Measurements from ENCODE around the gene PSEN1. TPM values are rescaled to one million over a fixed set of nuclear protein-coding genes. Genes with fewer than 3 reads are reported as not detected.

The PSEN1 gene
- polyA plus RNA-seq, 1 donor (not counting 4 experiments of a cell fraction or from before 2014, with no cell fraction given): 32.6 TPM

- Histone ChIP-seq H2AFZ (ENCODE audit: control insufficient read depth, low read length) (no peak overlapping the region), H4K20me1 (ENCODE audit: control insufficient read depth, extremely low read depth, insufficient read depth, low read length) (no peaks in the 10 kb centered on the region), H3K9ac (ENCODE audit: control insufficient read depth, extremely low read depth, insufficient read depth, low read length) (no peak overlapping the region), H3K27ac (ENCODE audit: control insufficient read depth, insufficient read depth, low read length) (no peak overlapping the region), H3K4me1 (ENCODE audit: control insufficient read depth, extremely low read depth, insufficient read depth, low read length) (no peaks in the 10 kb centered on the region), H3K79me2 (ENCODE audit: control insufficient read depth, insufficient read depth, low read length) (no peaks in the 10 kb centered on the region), H3K9me1 (ENCODE audit: control insufficient read depth, extremely low read depth, insufficient read depth, low read length) (no peaks in the 10 kb centered on the region), H3K4me3 (ENCODE audit: control insufficient read depth in 2 of 3, extremely low read depth in 1 of 3, insufficient read depth in 2 of 3, low read depth in 1 of 3, low read length in 3 of 3) (no peak overlapping the region), H3K36me3 (ENCODE audit: control insufficient read depth in 2 of 2, extremely low read depth in 1 of 2, insufficient read depth in 2 of 2, low read length in 2 of 2) (peaks cover 12 to 14% of the 10 kb centered on the region in 2 experiments), H3K27me3 (ENCODE audit: control insufficient read depth, extremely low read depth, insufficient read depth, low read length) (no peaks in the 10 kb centered on the region), H3K9me3 (ENCODE audit: control insufficient read depth, low read depth, low read length) (no peaks in the 10 kb centered on the region), H3K4me2 (ENCODE audit: control insufficient read depth, extremely low read depth, insufficient read depth, low read depth, low read length) (no peak overlapping the region)
- DNase-seq (ENCODE audit: low read depth, low spot score) (no peak), FAIRE-seq (no peak)
- no peak for TF ChIP-seq CTCF (optimal IDR thresholded peaks at IDR 0.05 in 1 of 3, IDR thresholded peaks at IDR 0.05 in 1 of 3, conservative IDR thresholded peaks at IDR 0.05 in 1 of 3; ENCODE audit: extremely low read depth in 1 of 3, insufficient read depth in 2 of 3, low read length in 3 of 3)
- no peak for TF ChIP-seq EZH2 (IDR thresholded peaks at IDR 0.05; ENCODE audit: low read length)
- dilution Hi-C loops (cut with MboI; ENCODE audit: extremely low pct_ligation_motif_present, low sequenced_read_pairs): no loop called here
Observed at GRCh38 chr14:73198253-73198652, 61.9 kb downstream of the PSEN1 start.

DNA sequence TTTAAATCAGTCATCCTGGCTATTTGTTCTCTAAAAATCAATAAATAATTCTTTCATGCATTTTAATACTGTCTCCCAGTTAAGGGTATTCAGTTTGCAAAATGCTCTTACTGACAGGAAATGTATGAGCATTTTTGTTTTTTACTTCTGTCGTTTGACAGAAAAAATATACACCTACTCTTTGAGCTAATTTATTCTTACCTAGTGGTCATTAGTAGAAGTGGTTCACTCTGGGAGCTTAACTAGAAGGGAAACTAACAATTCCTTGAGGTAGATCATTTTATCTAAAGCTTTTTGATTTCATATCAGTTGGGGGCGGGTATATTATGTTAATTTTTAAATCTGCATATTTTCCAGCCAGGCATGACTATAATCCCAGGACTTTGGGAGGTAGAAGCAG lies 67.2 kb downstream of the PSEN1 start:
- peaks cover 19 to 23% of the 10 kb centered on the region in 2 experiments for H3K36me3 ChIP-seq (ENCODE audit: control insufficient read depth in 2 of 2, extremely low read depth in 1 of 2, insufficient read depth in 2 of 2, low read length in 2 of 2)

More for the DNA sequence above, 67.2 kb downstream of the PSEN1 start:
- Histone ChIP-seq H3K9me1 (ENCODE audit: control insufficient read depth, extremely low read depth, insufficient read depth, low read length) (no peaks in the 10 kb centered on the region), H3K4me1 (ENCODE audit: control insufficient read depth, extremely low read depth, insufficient read depth, low read length) (no peaks in the 10 kb centered on the region), H4K20me1 (ENCODE audit: control insufficient read depth, extremely low read depth, insufficient read depth, low read length) (no peaks in the 10 kb centered on the region), H3K9me3 (ENCODE audit: control insufficient read depth, low read depth, low read length) (no peaks in the 10 kb centered on the region), H3K27ac (ENCODE audit: control insufficient read depth, insufficient read depth, low read length) (no peak overlapping the region), H2AFZ (ENCODE audit: control insufficient read depth, low read length) (no peak overlapping the region), H3K27me3 (ENCODE audit: control insufficient read depth, extremely low read depth, insufficient read depth, low read length) (no peaks in the 10 kb centered on the region), H3K9ac (ENCODE audit: control insufficient read depth, extremely low read depth, insufficient read depth, low read length) (no peak overlapping the region), H3K4me2 (ENCODE audit: control insufficient read depth, extremely low read depth, insufficient read depth, low read depth, low read length) (no peak overlapping the region), H3K4me3 (ENCODE audit: control insufficient read depth in 2 of 3, extremely low read depth in 1 of 3, insufficient read depth in 2 of 3, low read depth in 1 of 3, low read length in 3 of 3) (no peak overlapping the region), H3K79me2 (ENCODE audit: control insufficient read depth, insufficient read depth, low read length) (no peaks in the 10 kb centered on the region)
- no peak for FAIRE-seq
- TF ChIP-seq CTCF (optimal IDR thresholded peaks at IDR 0.05 in 1 of 3, IDR thresholded peaks at IDR 0.05 in 1 of 3, conservative IDR thresholded peaks at IDR 0.05 in 1 of 3; ENCODE audit: extremely low read depth in 1 of 3, insufficient read depth in 2 of 3, low read length in 3 of 3): no peak
- TF ChIP-seq EZH2 (IDR thresholded peaks at IDR 0.05; ENCODE audit: low read length): no peak
- dilution Hi-C loops (cut with MboI; ENCODE audit: extremely low pct_ligation_motif_present, low sequenced_read_pairs): no loop called here
- DNase-seq (ENCODE audit: low read depth, low spot score): no peak
